Measurements from ENCODE around the gene VTA1.
"Not testable (repeated sequence)": the region's sequence is repeated elsewhere in the genome, so short reads cannot be mapped to it uniquely, and the experiment has no call there.

The VTA1 gene, protein sequence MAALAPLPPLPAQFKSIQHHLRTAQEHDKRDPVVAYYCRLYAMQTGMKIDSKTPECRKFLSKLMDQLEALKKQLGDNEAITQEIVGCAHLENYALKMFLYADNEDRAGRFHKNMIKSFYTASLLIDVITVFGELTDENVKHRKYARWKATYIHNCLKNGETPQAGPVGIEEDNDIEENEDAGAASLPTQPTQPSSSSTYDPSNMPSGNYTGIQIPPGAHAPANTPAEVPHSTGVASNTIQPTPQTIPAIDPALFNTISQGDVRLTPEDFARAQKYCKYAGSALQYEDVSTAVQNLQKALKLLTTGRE

GRCh38 chr6:142146828-142147662 lies at the start of gene VTA1, which contains the start of gene NMBR:
VTA1 (plus strand) TSS chr6:142147263; CDS start chr6:142147288, 25 bp downstream.
NMBR (minus strand) TSS chr6:142147122; CDS start chr6:142088658, 58,464 bp downstream.
- H3K9ac ChIP-seq (ENCODE audit: insufficient read length, low read depth): peak within 1 kb of the TSS; percentile 82
- peak; percentile 27 for TF ChIP-seq YY1 (IDR thresholded peaks at IDR 0.05; ENCODE audit: insufficient read depth, insufficient read length)
- no peak for TF ChIP-seq SUZ12 (IDR thresholded peaks at IDR 0.05; ENCODE audit: extremely low read depth, insufficient read depth, insufficient read length)
- peak; percentile 89 for DNase-seq (ENCODE audit: low read depth, low spot score)
- no peaks in the 10 kb centered on the region for H3K9me3 ChIP-seq (ENCODE audit: insufficient read depth, low read length)
- peak within 1 kb of the TSS; percentile 79 for H3K4me3 ChIP-seq (ENCODE audit: insufficient read length, low read depth)
- peaks cover 11% of the 10 kb centered on the region for H3K36me3 ChIP-seq (ENCODE audit: insufficient read depth, insufficient read length, low read length)
- H3K27me3 ChIP-seq (ENCODE audit: insufficient read depth, insufficient read length): no peaks in the 10 kb centered on the region
- H3K4me1 ChIP-seq (ENCODE audit: insufficient read depth, insufficient read length): no peaks in the 10 kb centered on the region

- H3K9ac ChIP-seq (ENCODE audit: insufficient read length, low read depth); H3K4me3 ChIP-seq (ENCODE audit: insufficient read length, low read depth); H3K27me3 ChIP-seq (ENCODE audit: insufficient read depth, insufficient read length); H3K36me3 ChIP-seq (ENCODE audit: insufficient read depth, insufficient read length, low read length); H3K4me1 ChIP-seq (ENCODE audit: insufficient read depth, insufficient read length); DNase-seq (ENCODE audit: low read depth, low spot score); H3K9me3 ChIP-seq (ENCODE audit: insufficient read depth, low read length): not testable (repeated sequence)
Measured at GRCh38 chr6:142104820-142105219, 42.2 kb upstream of the VTA1 start.

DNA sequence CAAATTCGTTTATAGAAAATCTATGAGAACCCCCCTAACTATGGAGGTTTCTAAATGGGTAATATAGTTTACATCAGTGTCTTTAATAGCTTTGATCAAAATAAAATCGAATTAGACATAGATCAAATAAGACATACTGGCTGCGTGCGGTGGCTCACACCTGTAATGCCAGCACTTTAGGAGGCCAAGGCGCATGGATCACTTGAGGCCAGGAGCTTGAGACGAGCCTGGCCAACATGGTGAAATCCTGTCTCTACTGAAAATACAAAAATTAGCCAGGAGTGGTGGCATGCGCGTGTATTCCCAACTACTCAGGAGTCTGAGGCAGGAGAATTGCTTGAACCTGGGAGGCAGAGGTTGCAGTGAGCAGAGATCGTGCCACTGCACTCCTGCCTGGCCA lies 36.2 kb upstream of the VTA1 start:
- H3K36me3 ChIP-seq (ENCODE audit: insufficient read depth, insufficient read length, low read length); DNase-seq (ENCODE audit: low read depth, low spot score); H3K27me3 ChIP-seq (ENCODE audit: insufficient read depth, insufficient read length); H3K9me3 ChIP-seq (ENCODE audit: insufficient read depth, low read length); H3K4me1 ChIP-seq (ENCODE audit: insufficient read depth, insufficient read length); H3K9ac ChIP-seq (ENCODE audit: insufficient read length, low read depth); H3K4me3 ChIP-seq (ENCODE audit: insufficient read length, low read depth): not testable (repeated sequence)

GRCh38 chr6:142112451-142113061 lies 34.5 kb upstream of the VTA1 start:
- Histone ChIP-seq H3K9me3 (ENCODE audit: insufficient read depth, low read length) (no peaks in the 10 kb centered on the region), H3K36me3 (ENCODE audit: insufficient read depth, insufficient read length, low read length) (no peaks in the 10 kb centered on the region), H3K9ac (ENCODE audit: insufficient read length, low read depth) (no peak overlapping the region), H3K4me1 (ENCODE audit: insufficient read depth, insufficient read length) (no peaks in the 10 kb centered on the region), H3K27me3 (ENCODE audit: insufficient read depth, insufficient read length) (no peaks in the 10 kb centered on the region), H3K4me3 (ENCODE audit: insufficient read length, low read depth) (no peak overlapping the region)
- DNase-seq (ENCODE audit: low read depth, low spot score): peak; percentile 50
- TF ChIP-seq ZNF274 (IDR thresholded peaks at IDR 0.05; ENCODE audit: low read depth, low read length) (no peak), YY1 (IDR thresholded peaks at IDR 0.05; ENCODE audit: insufficient read depth, insufficient read length) (no peak), SUZ12 (IDR thresholded peaks at IDR 0.05; ENCODE audit: extremely low read depth, insufficient read depth, insufficient read length) (no peak)

DNA sequence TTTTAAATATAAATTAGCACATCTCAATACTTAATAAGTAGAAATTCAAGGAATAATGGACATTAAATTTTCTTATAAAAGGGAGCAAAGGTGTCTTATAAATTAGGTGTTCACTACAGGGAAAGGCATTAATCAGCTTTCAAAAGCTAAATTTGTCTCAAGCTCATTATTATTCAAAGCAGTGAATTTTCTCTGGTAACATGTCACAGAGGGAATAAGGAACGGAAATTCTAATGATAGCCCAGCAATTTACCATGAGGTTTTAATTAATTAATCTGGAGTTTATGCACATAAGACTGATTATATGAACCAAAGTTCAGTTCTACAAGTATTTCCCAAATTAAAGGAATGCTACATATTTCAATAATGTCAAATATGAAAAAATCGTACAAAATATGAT lies 29.7 kb upstream of the VTA1 start:
- Histone ChIP-seq H3K27me3 (ENCODE audit: insufficient read depth, insufficient read length) (no peaks in the 10 kb centered on the region), H3K9me3 (ENCODE audit: insufficient read depth, low read length) (no peaks in the 10 kb centered on the region), H3K4me3 (ENCODE audit: insufficient read length, low read depth) (no peak overlapping the region), H3K36me3 (ENCODE audit: insufficient read depth, insufficient read length, low read length) (no peaks in the 10 kb centered on the region), H3K4me1 (ENCODE audit: insufficient read depth, insufficient read length) (no peaks in the 10 kb centered on the region), H3K9ac (ENCODE audit: insufficient read length, low read depth) (no peak overlapping the region)
- no peak for DNase-seq (ENCODE audit: low read depth, low spot score)
- TF ChIP-seq YY1 (IDR thresholded peaks at IDR 0.05; ENCODE audit: insufficient read depth, insufficient read length): no peak
- TF ChIP-seq ZNF274 (IDR thresholded peaks at IDR 0.05; ENCODE audit: low read depth, low read length): no peak
- TF ChIP-seq SUZ12 (IDR thresholded peaks at IDR 0.05; ENCODE audit: extremely low read depth, insufficient read depth, insufficient read length): no peak

DNA sequence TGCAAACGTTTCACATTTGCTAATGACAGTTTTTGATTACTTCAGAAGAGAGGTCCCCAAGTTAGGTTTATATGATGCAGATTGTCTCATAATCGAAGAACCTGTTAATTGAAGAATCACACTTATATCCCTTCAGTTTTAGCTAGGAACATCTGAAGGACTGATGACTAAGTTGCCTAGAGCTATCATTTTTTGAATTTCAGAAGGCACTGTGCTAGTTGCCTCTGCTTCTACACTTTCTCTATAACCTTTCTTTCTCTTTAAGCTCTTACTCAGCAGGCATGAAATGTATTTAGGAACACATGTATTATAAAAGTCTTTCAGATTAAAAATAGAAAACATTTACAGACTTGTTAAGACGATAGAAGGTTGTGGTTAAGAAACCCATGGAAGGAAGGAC lies 28.7 kb upstream of the VTA1 start:
- DNase-seq (ENCODE audit: low read depth, low spot score): no peak
- H3K9me3 ChIP-seq (ENCODE audit: insufficient read depth, low read length): no peaks in the 10 kb centered on the region
- no peak for TF ChIP-seq ZNF274 (IDR thresholded peaks at IDR 0.05; ENCODE audit: low read depth, low read length)
- TF ChIP-seq YY1 (IDR thresholded peaks at IDR 0.05; ENCODE audit: insufficient read depth, insufficient read length): no peak
- TF ChIP-seq SUZ12 (IDR thresholded peaks at IDR 0.05; ENCODE audit: extremely low read depth, insufficient read depth, insufficient read length): no peak

GRCh38 chr6:142118925-142119324 lies 28.1 kb upstream of the VTA1 start:
- Histone ChIP-seq H3K4me3 (ENCODE audit: insufficient read length, low read depth) (no peak overlapping the region), H3K9me3 (ENCODE audit: insufficient read depth, low read length) (no peaks in the 10 kb centered on the region), H3K4me1 (ENCODE audit: insufficient read depth, insufficient read length) (no peaks in the 10 kb centered on the region), H3K36me3 (ENCODE audit: insufficient read depth, insufficient read length, low read length) (no peaks in the 10 kb centered on the region), H3K27me3 (ENCODE audit: insufficient read depth, insufficient read length) (no peaks in the 10 kb centered on the region), H3K9ac (ENCODE audit: insufficient read length, low read depth) (no peak overlapping the region)
- DNase-seq (ENCODE audit: low read depth, low spot score): no peak
- TF ChIP-seq YY1 (IDR thresholded peaks at IDR 0.05; ENCODE audit: insufficient read depth, insufficient read length) (no peak), ZNF274 (IDR thresholded peaks at IDR 0.05; ENCODE audit: low read depth, low read length) (no peak)

More for the DNA sequence above, 28.7 kb upstream of the VTA1 start:
- H3K9ac ChIP-seq (ENCODE audit: insufficient read length, low read depth): no peak overlapping the region
- no peaks in the 10 kb centered on the region for H3K27me3 ChIP-seq (ENCODE audit: insufficient read depth, insufficient read length)
- H3K4me1 ChIP-seq (ENCODE audit: insufficient read depth, insufficient read length): no peaks in the 10 kb centered on the region
- no peaks in the 10 kb centered on the region for H3K36me3 ChIP-seq (ENCODE audit: insufficient read depth, insufficient read length, low read length)
- no peak overlapping the region for H3K4me3 ChIP-seq (ENCODE audit: insufficient read length, low read depth)
